ENCODE data around the gene FBXO27.

Gene FBXO27

GRCh38 chr19:38978326-38978689, 54.0 kb downstream of the FBXO27 start:
- no peak for TF ChIP-seq CTCF (conservative IDR thresholded peaks at IDR 0.05; ENCODE audit: low read length)
- H3K4me3 ChIP-seq (ENCODE audit: low read length), result no peak overlapping the region
- DNase-seq (ENCODE audit: low read depth), result no peak

- DNase-seq (ENCODE audit: low read depth), result no peak
- TF ChIP-seq CTCF (conservative IDR thresholded peaks at IDR 0.05; ENCODE audit: low read length), result no peak
- H3K4me3 ChIP-seq (ENCODE audit: low read length), result no peak overlapping the region
Observed at GRCh38 chr19:38977445-38978325, 54.7 kb downstream of the FBXO27 start.

GRCh38 chr19:38975861-38976271, 56.5 kb downstream of the FBXO27 start:
- H3K4me3 ChIP-seq (ENCODE audit: low read length), result peak overlapping the region; percentile 66
- TF ChIP-seq CTCF (conservative IDR thresholded peaks at IDR 0.05; ENCODE audit: low read length), result no peak
- DNase-seq (ENCODE audit: low read depth), result peak; percentile 38

- H3K4me3 ChIP-seq (ENCODE audit: low read length), result peak within 1 kb of the TSS; percentile 71
- peak; percentile 56 for DNase-seq (ENCODE audit: low read depth)
- no peak for TF ChIP-seq CTCF (conservative IDR thresholded peaks at IDR 0.05; ENCODE audit: low read length)
Observed at GRCh38 chr19:38975214-38975860, 57.0 kb downstream of the FBXO27 start, which contains the start of gene FBXO17. Gene FBXO17 (minus strand): TSS chr19:38975742. CDS start chr19:38950319, 25,423 bp downstream.

GRCh38 chr19:38974624-38975213, 57.6 kb downstream of the FBXO27 start:
- DNase-seq (ENCODE audit: low read depth), result no peak
- peak overlapping the region; percentile 71 for H3K4me3 ChIP-seq (ENCODE audit: low read length)
- peak; percentile 10; the same call in 1 of the 2 replicates for TF ChIP-seq CTCF (conservative IDR thresholded peaks at IDR 0.05; ENCODE audit: low read length)
